H9 (cell line): Measurements from ENCODE around the gene DIO1. TPM values are rescaled to one million over a fixed set of nuclear protein-coding genes. Genes with fewer than 3 reads are reported as not detected.

Source experiments
- DNase-seq: peaks from one replicate; pipeline ENCODE4 v3.0.0-alpha.2; 2017
- H2AFZ ChIP-seq: one replicate; pipeline ENCODE4 v1.6.1; 2013; ENCODE audit warnings: mild to moderate bottlenecking, low read length, control low read depth, moderate library complexity
- H2AK5ac ChIP-seq: 2 replicates; pipeline ENCODE4 v1.6.1; 2013; ENCODE audit warnings: low read length, control low read depth, mixed read lengths; ENCODE audit not compliant: insufficient read length
- H2BK120ac ChIP-seq: one replicate; pipeline ENCODE4 v1.6.1; 2013; ENCODE audit warnings: low read depth, mild to moderate bottlenecking, low read length, control low read depth, inconsistent platforms; ENCODE audit not compliant: poor library complexity, severe bottlenecking
- H2BK12ac ChIP-seq: 2 replicates; pipeline ENCODE4 v1.6.1; 2013; ENCODE audit warnings: low read length, control low read depth, mixed read lengths, low read depth; ENCODE audit not compliant: insufficient read length
- H2BK15ac ChIP-seq: 2 replicates; pipeline ENCODE4 v1.6.1; 2013; ENCODE audit warnings: low read depth, low read length, control low read depth
- H2BK20ac ChIP-seq: one replicate; pipeline ENCODE4 v1.6.1; 2013; ENCODE audit warnings: low read depth, mild to moderate bottlenecking, low read length, control low read depth, inconsistent platforms; ENCODE audit not compliant: poor library complexity, severe bottlenecking
- H2BK5ac ChIP-seq: 2 replicates; pipeline ENCODE4 v1.6.1; 2013; ENCODE audit warnings: low read length, control low read depth, mixed read lengths; ENCODE audit not compliant: insufficient read length
- H3K14ac ChIP-seq: 2 replicates; pipeline ENCODE4 v1.6.1; 2013; ENCODE audit warnings: low read length, control low read depth; ENCODE audit not compliant: insufficient read depth
- H3K18ac ChIP-seq: 2 replicates; pipeline ENCODE4 v1.6.1; 2013; ENCODE audit warnings: low read depth, mild to moderate bottlenecking, mixed read lengths, low read length, control low read depth; ENCODE audit not compliant: insufficient read length
- H3K23ac ChIP-seq: 2 replicates; pipeline ENCODE4 v1.6.1; 2013; ENCODE audit warnings: low read length, control low read depth, mixed read lengths, low read depth; ENCODE audit not compliant: insufficient read length
- H3K23me2 ChIP-seq: 2 replicates; pipeline ENCODE4 v1.6.1; 2013; ENCODE audit warnings: low read depth, mild to moderate bottlenecking, mixed read lengths, low read length, control low read depth; ENCODE audit not compliant: insufficient read length, poor library complexity, severe bottlenecking
- H3K27ac ChIP-seq: 2 replicates; pipeline ENCODE4 v1.5.1; 2013; ENCODE audit warnings: low read length, control low read depth, mixed read lengths, low read depth; ENCODE audit not compliant: insufficient read length
- H3K27me3 ChIP-seq: 2 replicates; pipeline ENCODE4 v1.6.1; 2013; ENCODE audit warnings: low read length, control low read depth, inconsistent platforms; ENCODE audit not compliant: insufficient read depth
- H3K4ac ChIP-seq: 2 replicates; pipeline ENCODE4 v1.6.1; 2013; ENCODE audit warnings: low read depth, mild to moderate bottlenecking, control low read depth, inconsistent platforms, low read length, moderate library complexity
- H3K4me1 ChIP-seq: 2 replicates; pipeline ENCODE4 v1.6.1; 2013; ENCODE audit warnings: low read length, control low read depth, inconsistent platforms; ENCODE audit not compliant: insufficient read depth
- H3K4me2 ChIP-seq: 2 replicates; pipeline ENCODE4 v1.6.1; 2013; ENCODE audit warnings: low read length, control low read depth, mixed read lengths; ENCODE audit not compliant: insufficient read length, insufficient read depth
- H3K56ac ChIP-seq: 2 replicates; pipeline ENCODE4 v1.6.1; 2013; ENCODE audit warnings: low read depth, mild to moderate bottlenecking, mixed read lengths, low read length, control low read depth; ENCODE audit not compliant: insufficient read length
- H3K79me1 ChIP-seq: 2 replicates; pipeline ENCODE4 v1.6.1; 2013; ENCODE audit warnings: low read depth, mild to moderate bottlenecking, moderate library complexity, low read length, control low read depth, inconsistent platforms; ENCODE audit not compliant: insufficient read depth, poor library complexity, severe bottlenecking
- H3K79me2 ChIP-seq: 2 replicates; pipeline ENCODE4 v1.6.1; 2013; ENCODE audit warnings: low read length, control low read depth, inconsistent platforms; ENCODE audit not compliant: insufficient read depth
- H3K9ac ChIP-seq: 2 replicates; pipeline ENCODE4 v1.6.1; 2013; ENCODE audit warnings: low read length, control low read depth, mixed read lengths; ENCODE audit not compliant: insufficient read length; ENCODE audit errors: extremely low read depth
- H3K9me3 ChIP-seq: one replicate; pipeline ENCODE4 v1.6.1; 2013; ENCODE audit warnings: low read depth, low read length, inconsistent platforms; ENCODE audit not compliant: control insufficient read depth
- H3T11ph ChIP-seq: one replicate; pipeline ENCODE4 v1.6.1; 2013; ENCODE audit warnings: mild to moderate bottlenecking, low read length, control low read depth, inconsistent platforms
- H4K20me1 ChIP-seq: one replicate; pipeline ENCODE4 v1.6.1; 2013; ENCODE audit not compliant: control insufficient read depth, insufficient read length, insufficient read depth
- H4K5ac ChIP-seq: 2 replicates; pipeline ENCODE4 v1.6.1; 2013; ENCODE audit warnings: low read depth, mild to moderate bottlenecking, mixed read lengths, low read length, control low read depth; ENCODE audit not compliant: insufficient read length
- H4K8ac ChIP-seq: replicated peaks from 2 replicates; pipeline ENCODE4 v1.6.1; 2013; ENCODE audit warnings: low read length, control low read depth, mixed read lengths, low read depth; ENCODE audit not compliant: insufficient read length
- H4K91ac ChIP-seq: 2 replicates; pipeline ENCODE4 v1.6.1; 2013; ENCODE audit warnings: low read depth, mild to moderate bottlenecking, moderate library complexity, mixed read lengths, low read length, control low read depth; ENCODE audit not compliant: insufficient read length
- H3K27ac Mint-ChIP-seq, 3 experiments: 2 replicates in 2 of 3; 3 replicates in 1 of 3; pipeline ENCODE4 v1.8.0; 2020 to 2021; ENCODE audit warnings: mixed read lengths in 3 of 3, mild to moderate bottlenecking in 1 of 3, moderate library complexity in 1 of 3
- H3K27me3 Mint-ChIP-seq: 2 replicates; pipeline ENCODE4 v1.8.0; 2021; ENCODE audit warnings: low read depth, mild to moderate bottlenecking, moderate library complexity, mixed read lengths
- H3K36me3 Mint-ChIP-seq, 3 experiments: 2 replicates in 2 of 3; 3 replicates in 1 of 3; pipeline ENCODE4 v1.8.0; 2020 to 2021; ENCODE audit warnings: low read depth in 3 of 3, mixed read lengths in 3 of 3; ENCODE audit not compliant: insufficient read depth in 1 of 3
- H3K4me1 Mint-ChIP-seq, 2 experiments: 2 replicates each; pipeline ENCODE4 v1.8.0; 2020; ENCODE audit warnings: mixed read lengths in 2 of 2
- H3K4me3 Mint-ChIP-seq, 2 experiments: 2 replicates in 1 of 2; 3 replicates in 1 of 2; pipeline ENCODE4 v1.8.0; 2020 to 2021; ENCODE audit warnings: mild to moderate bottlenecking in 2 of 2, mixed read lengths in 2 of 2, moderate library complexity in 1 of 2
- H3K9me3 Mint-ChIP-seq, 2 experiments: 2 replicates in 1 of 2; 3 replicates in 1 of 2; pipeline ENCODE4 v1.8.0; 2020; ENCODE audit warnings: mild to moderate bottlenecking in 2 of 2, mixed read lengths in 2 of 2, moderate library complexity in 1 of 2
- WGBS: extraction: QIAGEN DNeasy Blood & Tissue Kit; methylation state at CpG from one replicate; pipeline ENCODE4 v1.1.7; 2013; ENCODE audit warnings: missing lambda C conversion rate, low lambda C conversion rate, mixed read lengths; ENCODE audit not compliant: insufficient read length; ENCODE audit errors: extremely low coverage; 5-methylcytosine and 5-hydroxymethylcytosine counted together
- total RNA-seq: library from RNA; stranded (reverse); gene quantifications from 2 replicates; pipeline ENCODE4 v1.2.1, GENCODE V29; 2021
- TF ChIP-seq, protein P1 (sequence below): fragments of 200-600 bp; sonication (generic); conservative IDR thresholded peaks from 3 replicates; pipeline ENCODE4 v1.8.0; 2021; ENCODE audit warnings: antibody characterized with exemption, mild to moderate bottlenecking

The DIO1 gene
- total RNA-seq, 1 experiment from 2014 or later = not detected

DNA sequence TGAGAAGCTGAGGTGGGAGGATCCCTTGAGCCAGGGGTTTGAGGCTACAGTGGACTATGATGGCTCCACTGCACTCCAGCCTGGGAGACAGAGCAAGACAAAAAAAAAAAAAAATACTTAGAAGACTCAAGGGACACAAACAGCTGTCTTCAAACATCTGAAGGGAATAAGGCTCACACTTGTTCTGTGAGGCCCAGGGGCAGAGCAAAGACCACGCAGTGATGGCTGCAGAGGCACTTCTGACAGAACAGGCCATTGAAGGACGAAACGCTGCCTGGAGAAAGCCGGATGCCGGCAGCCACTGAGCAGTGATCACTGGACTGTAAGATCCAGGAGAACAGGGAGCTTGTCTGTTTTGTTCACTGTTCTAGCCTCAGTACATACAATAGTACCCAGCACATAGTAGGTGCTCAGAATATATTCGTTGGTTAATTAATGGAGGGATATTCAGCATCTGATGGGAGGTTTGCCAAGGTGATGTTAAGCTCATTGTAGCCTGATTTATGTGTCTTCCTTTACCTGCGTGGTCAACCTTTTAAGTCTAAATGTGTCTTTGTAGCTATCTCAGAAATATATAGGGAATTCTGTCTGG lies 43.8 kb upstream of the DIO1 start:
- H3K18ac ChIP-seq = no peak overlapping the region
- Mint-ChIP-seq H3K4me3 (no peak overlapping the region), H3K27me3 (peaks cover 7% of the 10 kb centered on the region), H3K4me1 (no peaks in the 10 kb centered on the region), H3K27ac (no peak overlapping the region), H3K9me3 (no peaks in the 10 kb centered on the region; a peak in 1 of 5 replicates), H3K36me3 (peaks cover 12 to 26% (median 26%) of the 10 kb centered on the region in 3 experiments)
- H3K9me3 ChIP-seq = no peaks in the 10 kb centered on the region
- H3K14ac ChIP-seq = no peak overlapping the region
- H3K4ac ChIP-seq = no peak overlapping the region
- no peak overlapping the region for H3K4me2 ChIP-seq
- H3T11ph ChIP-seq = no peak overlapping the region
- no peak overlapping the region for H3K27ac ChIP-seq
- no peak overlapping the region for H4K91ac ChIP-seq
- H3K56ac ChIP-seq = no peak overlapping the region
- TF ChIP-seq, protein P1, sequence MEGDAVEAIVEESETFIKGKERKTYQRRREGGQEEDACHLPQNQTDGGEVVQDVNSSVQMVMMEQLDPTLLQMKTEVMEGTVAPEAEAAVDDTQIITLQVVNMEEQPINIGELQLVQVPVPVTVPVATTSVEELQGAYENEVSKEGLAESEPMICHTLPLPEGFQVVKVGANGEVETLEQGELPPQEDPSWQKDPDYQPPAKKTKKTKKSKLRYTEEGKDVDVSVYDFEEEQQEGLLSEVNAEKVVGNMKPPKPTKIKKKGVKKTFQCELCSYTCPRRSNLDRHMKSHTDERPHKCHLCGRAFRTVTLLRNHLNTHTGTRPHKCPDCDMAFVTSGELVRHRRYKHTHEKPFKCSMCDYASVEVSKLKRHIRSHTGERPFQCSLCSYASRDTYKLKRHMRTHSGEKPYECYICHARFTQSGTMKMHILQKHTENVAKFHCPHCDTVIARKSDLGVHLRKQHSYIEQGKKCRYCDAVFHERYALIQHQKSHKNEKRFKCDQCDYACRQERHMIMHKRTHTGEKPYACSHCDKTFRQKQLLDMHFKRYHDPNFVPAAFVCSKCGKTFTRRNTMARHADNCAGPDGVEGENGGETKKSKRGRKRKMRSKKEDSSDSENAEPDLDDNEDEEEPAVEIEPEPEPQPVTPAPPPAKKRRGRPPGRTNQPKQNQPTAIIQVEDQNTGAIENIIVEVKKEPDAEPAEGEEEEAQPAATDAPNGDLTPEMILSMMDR = no peak
- no peak overlapping the region for H4K8ac ChIP-seq
- no peaks in the 10 kb centered on the region for H3K27me3 ChIP-seq
- no peak overlapping the region for H3K23ac ChIP-seq
- no peaks in the 10 kb centered on the region for H3K79me2 ChIP-seq
- H2BK12ac ChIP-seq = no peak overlapping the region
- no CpG with 5 or more reads among the region's 7 CpGs for WGBS
- H2BK5ac ChIP-seq = no peak overlapping the region
- H2AFZ ChIP-seq = no peak overlapping the region
- no peak overlapping the region for H4K5ac ChIP-seq
- no peak overlapping the region for H2BK120ac ChIP-seq
- H3K9ac ChIP-seq = no peak overlapping the region
- no peaks in the 10 kb centered on the region for H3K23me2 ChIP-seq
- no peak overlapping the region for H2BK20ac ChIP-seq
- no peaks in the 10 kb centered on the region for H3K4me1 ChIP-seq
- H2BK15ac ChIP-seq = no peak overlapping the region
- H3K79me1 ChIP-seq = no peaks in the 10 kb centered on the region
- no peak overlapping the region for H2AK5ac ChIP-seq
- DNase-seq = no peak
- no peaks in the 10 kb centered on the region for H4K20me1 ChIP-seq
